HEK293 (cell line): ENCODE data around the gene SZT2.

ENCODE experiments used
- KLF9 ChIP-seq: fragments of 450-650 bp; formaldehyde crosslinking; IDR thresholded peaks from 2 replicates; pipeline ENCODE4 v1.5.1; 2016; ENCODE audit warnings: missing biosample characterization, missing genetic modification characterization, low read depth
- SP3 ChIP-seq: fragments of 450-650 bp; formaldehyde crosslinking; IDR thresholded peaks from 2 replicates; pipeline ENCODE4 v1.5.1; 2016; ENCODE audit warnings: missing biosample characterization, missing genetic modification characterization
- ZBTB7A ChIP-seq: fragments of 450-650 bp; formaldehyde crosslinking; IDR thresholded peaks from 2 replicates; pipeline ENCODE4 v1.5.1; 2016; ENCODE audit warnings: low read depth, missing biosample characterization, missing genetic modification characterization
- ZFHX2 ChIP-seq: fragments of 450-650 bp; formaldehyde crosslinking; conservative IDR thresholded peaks from 2 replicates; pipeline ENCODE4 v1.5.1; 2016; ENCODE audit warnings: missing biosample characterization, missing genetic modification characterization
- ZNF121 ChIP-seq: fragments of 450-650 bp; formaldehyde crosslinking; IDR thresholded peaks from 2 replicates; pipeline ENCODE4 v1.5.1; 2016; ENCODE audit warnings: missing biosample characterization, missing genetic modification characterization
- ZNF157 ChIP-seq: fragments of 450-650 bp; formaldehyde crosslinking; IDR thresholded peaks from 2 replicates; pipeline ENCODE4 v1.5.1; 2016; ENCODE audit warnings: missing biosample characterization, missing genetic modification characterization
- ZNF248 ChIP-seq: fragments of 450-650 bp; formaldehyde crosslinking; IDR thresholded peaks from 2 replicates; pipeline ENCODE4 v1.5.1; 2017; ENCODE audit warnings: missing biosample characterization, missing genetic modification characterization
- ZNF473 ChIP-seq: fragments of 450-650 bp; formaldehyde crosslinking; IDR thresholded peaks from 2 replicates; pipeline ENCODE4 v1.5.1; 2017; ENCODE audit warnings: missing biosample characterization, missing genetic modification characterization
- ZNF560 ChIP-seq: fragments of 450-650 bp; formaldehyde crosslinking; IDR thresholded peaks from 2 replicates; pipeline ENCODE4 v1.5.1; 2017; ENCODE audit warnings: missing biosample characterization, missing genetic modification characterization, borderline replicate concordance
- ZNF621 ChIP-seq: fragments of 450-650 bp; formaldehyde crosslinking; IDR thresholded peaks from 2 replicates; pipeline ENCODE4 v1.5.1; 2017; ENCODE audit warnings: missing biosample characterization, missing genetic modification characterization
- ZNF624 ChIP-seq: fragments of 450-650 bp; formaldehyde crosslinking; IDR thresholded peaks from 2 replicates; pipeline ENCODE4 v1.5.1; 2017; ENCODE audit warnings: missing biosample characterization, missing genetic modification characterization
- ZNF626 ChIP-seq: fragments of 450-650 bp; sonication (Bioruptor Pico); formaldehyde crosslinking; IDR thresholded peaks from 2 replicates; pipeline ENCODE4 v1.5.1; 2018; ENCODE audit warnings: missing biosample characterization, missing genetic modification characterization, inconsistent platforms
- ZNF670 ChIP-seq: fragments of 450-650 bp; formaldehyde crosslinking; IDR thresholded peaks from 2 replicates; pipeline ENCODE4 v1.5.1; 2016; ENCODE audit warnings: missing biosample characterization, missing genetic modification characterization, low read depth
- ZNF768 ChIP-seq: fragments of 450-650 bp; formaldehyde crosslinking; IDR thresholded peaks from 2 replicates; pipeline ENCODE4 v1.5.1; 2018; ENCODE audit warnings: missing biosample characterization, mild to moderate bottlenecking, missing genetic modification characterization
- ZNF843 ChIP-seq: fragments of 450-650 bp; formaldehyde crosslinking; IDR thresholded peaks from 2 replicates; pipeline ENCODE4 v1.5.1; 2016; ENCODE audit warnings: missing biosample characterization, missing genetic modification characterization
- TF ChIP-seq, protein P1 (sequence below): fragments of 450-650 bp; formaldehyde crosslinking; IDR thresholded peaks from 2 replicates; pipeline ENCODE4 v1.5.1; 2016; ENCODE audit warnings: missing biosample characterization, missing genetic modification characterization
- TF ChIP-seq, protein P2 (sequence below): fragments of 450-650 bp; formaldehyde crosslinking; IDR thresholded peaks from 2 replicates; pipeline ENCODE4 v1.5.1; 2016; ENCODE audit warnings: missing biosample characterization, missing genetic modification characterization
- TF ChIP-seq, protein P3 (sequence below): fragments of 450-650 bp; formaldehyde crosslinking; IDR thresholded peaks from 2 replicates; pipeline ENCODE4 v1.5.1; 2016; ENCODE audit warnings: missing biosample characterization, missing genetic modification characterization, borderline replicate concordance
- TF ChIP-seq, protein P4 (sequence below): fragments of 450-650 bp; formaldehyde crosslinking; IDR thresholded peaks from 2 replicates; pipeline ENCODE4 v1.5.1; 2017; ENCODE audit warnings: missing biosample characterization, missing genetic modification characterization
- TF ChIP-seq, protein P5 (sequence below): fragments of 450-650 bp; formaldehyde crosslinking; IDR thresholded peaks from 2 replicates; pipeline ENCODE4 v1.5.1; 2016; ENCODE audit warnings: missing biosample characterization, missing genetic modification characterization
- TF ChIP-seq, protein P6 (sequence below): fragments of 450-650 bp; formaldehyde crosslinking; IDR thresholded peaks from 2 replicates; pipeline ENCODE4 v1.5.1; 2016; ENCODE audit warnings: missing biosample characterization, missing genetic modification characterization, low read depth

Gene SZT2

DNA sequence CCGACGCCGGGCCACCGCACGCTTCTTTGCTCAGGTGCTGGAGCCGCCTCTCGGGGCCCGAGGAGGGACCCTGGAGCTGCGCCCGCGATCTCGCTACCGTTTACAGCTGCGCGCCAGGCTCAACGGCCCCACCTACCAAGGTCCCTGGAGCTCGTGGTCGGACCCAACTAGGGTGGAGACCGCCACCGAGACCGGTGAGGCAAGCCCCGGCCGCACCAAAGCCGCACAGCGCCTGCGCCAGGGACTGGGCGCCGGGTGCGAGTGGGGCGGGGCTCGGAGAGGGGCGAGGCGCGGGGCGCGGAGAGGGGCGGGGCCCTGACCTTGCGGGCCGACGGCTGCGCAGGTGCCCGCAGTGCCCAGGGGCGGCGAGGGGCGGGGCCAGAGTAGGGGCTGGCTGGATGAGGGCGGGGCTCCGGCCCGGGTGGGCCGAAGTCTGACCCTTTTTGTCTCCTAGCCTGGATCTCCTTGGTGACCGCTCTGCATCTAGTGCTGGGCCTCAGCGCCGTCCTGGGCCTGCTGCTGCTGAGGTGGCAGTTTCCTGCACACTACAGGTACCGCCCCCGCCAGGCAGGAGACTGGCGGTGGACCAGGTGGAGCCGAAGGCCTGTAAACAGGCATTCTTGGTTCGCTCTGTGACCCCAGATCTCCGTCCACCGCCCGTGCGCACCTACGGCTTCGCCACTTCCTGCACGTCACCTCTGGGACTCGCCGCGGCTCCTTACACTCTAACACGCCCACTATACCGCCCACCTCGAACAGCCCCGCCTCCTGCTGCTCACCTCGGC is 40.7 kb upstream of the SZT2 start (continued):
- TF ChIP-seq, protein P1, sequence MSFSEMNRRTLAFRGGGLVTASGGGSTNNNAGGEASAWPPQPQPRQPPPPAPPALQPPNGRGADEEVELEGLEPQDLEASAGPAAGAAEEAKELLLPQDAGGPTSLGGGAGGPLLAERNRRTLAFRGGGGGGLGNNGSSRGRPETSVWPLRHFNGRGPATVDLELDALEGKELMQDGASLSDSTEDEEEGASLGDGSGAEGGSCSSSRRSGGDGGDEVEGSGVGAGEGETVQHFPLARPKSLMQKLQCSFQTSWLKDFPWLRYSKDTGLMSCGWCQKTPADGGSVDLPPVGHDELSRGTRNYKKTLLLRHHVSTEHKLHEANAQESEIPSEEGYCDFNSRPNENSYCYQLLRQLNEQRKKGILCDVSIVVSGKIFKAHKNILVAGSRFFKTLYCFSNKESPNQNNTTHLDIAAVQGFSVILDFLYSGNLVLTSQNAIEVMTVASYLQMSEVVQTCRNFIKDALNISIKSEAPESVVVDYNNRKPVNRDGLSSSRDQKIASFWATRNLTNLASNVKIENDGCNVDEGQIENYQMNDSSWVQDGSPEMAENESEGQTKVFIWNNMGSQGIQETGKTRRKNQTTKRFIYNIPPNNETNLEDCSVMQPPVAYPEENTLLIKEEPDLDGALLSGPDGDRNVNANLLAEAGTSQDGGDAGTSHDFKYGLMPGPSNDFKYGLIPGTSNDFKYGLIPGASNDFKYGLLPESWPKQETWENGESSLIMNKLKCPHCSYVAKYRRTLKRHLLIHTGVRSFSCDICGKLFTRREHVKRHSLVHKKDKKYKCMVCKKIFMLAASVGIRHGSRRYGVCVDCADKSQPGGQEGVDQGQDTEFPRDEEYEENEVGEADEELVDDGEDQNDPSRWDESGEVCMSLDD, result no peak
- TF ChIP-seq ZNF560 (tag by site-specific recombination) (no peak), SP3 (tag by site-specific recombination) (peak; percentile 98), ZNF121 (tag by site-specific recombination) (peak; percentile 94), ZNF473 (tag by site-specific recombination) (no peak), ZNF670 (tag by site-specific recombination) (no peak), ZNF843 (peak; percentile 57; the same call in 1 of the 2 replicates), ZNF621 (tag by site-specific recombination) (no peak), ZBTB7A (tag by site-specific recombination) (no peak), ZNF626 (tag by site-specific recombination) (no peak), ZNF624 (tag by site-specific recombination) (no peak), KLF9 (peak; percentile 97), ZFHX2 (tag by site-specific recombination) (no peak; the same call in 1 of the 2 replicates), ZNF248 (tag by site-specific recombination) (no peak), ZNF768 (tag by site-specific recombination) (0 out of 2 replicates have a peak, but pooled peaks have one; percentile 42), ZNF157 (tag by site-specific recombination) (no peak)
- TF ChIP-seq, protein P2, sequence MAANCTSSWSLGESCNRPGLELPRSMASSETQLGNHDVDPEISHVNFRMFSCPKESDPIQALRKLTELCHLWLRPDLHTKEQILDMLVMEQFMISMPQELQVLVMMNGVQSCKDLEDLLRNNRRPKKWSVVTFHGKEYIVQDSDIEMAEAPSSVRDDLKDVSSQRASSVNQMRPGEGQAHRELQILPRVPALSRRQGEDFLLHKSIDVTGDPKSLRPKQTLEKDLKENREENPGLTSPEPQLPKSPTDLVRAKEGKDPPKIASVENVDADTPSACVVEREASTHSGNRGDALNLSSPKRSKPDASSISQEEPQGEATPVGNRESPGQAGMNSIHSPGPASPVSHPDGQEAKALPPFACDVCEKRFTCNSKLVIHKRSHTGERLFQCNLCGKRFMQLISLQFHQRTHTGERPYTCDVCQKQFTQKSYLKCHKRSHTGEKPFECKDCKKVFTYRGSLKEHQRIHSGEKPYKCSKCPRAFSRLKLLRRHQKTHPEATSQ, result peak; percentile 65; the same call in 1 of the 2 replicates
- TF ChIP-seq, protein P3, sequence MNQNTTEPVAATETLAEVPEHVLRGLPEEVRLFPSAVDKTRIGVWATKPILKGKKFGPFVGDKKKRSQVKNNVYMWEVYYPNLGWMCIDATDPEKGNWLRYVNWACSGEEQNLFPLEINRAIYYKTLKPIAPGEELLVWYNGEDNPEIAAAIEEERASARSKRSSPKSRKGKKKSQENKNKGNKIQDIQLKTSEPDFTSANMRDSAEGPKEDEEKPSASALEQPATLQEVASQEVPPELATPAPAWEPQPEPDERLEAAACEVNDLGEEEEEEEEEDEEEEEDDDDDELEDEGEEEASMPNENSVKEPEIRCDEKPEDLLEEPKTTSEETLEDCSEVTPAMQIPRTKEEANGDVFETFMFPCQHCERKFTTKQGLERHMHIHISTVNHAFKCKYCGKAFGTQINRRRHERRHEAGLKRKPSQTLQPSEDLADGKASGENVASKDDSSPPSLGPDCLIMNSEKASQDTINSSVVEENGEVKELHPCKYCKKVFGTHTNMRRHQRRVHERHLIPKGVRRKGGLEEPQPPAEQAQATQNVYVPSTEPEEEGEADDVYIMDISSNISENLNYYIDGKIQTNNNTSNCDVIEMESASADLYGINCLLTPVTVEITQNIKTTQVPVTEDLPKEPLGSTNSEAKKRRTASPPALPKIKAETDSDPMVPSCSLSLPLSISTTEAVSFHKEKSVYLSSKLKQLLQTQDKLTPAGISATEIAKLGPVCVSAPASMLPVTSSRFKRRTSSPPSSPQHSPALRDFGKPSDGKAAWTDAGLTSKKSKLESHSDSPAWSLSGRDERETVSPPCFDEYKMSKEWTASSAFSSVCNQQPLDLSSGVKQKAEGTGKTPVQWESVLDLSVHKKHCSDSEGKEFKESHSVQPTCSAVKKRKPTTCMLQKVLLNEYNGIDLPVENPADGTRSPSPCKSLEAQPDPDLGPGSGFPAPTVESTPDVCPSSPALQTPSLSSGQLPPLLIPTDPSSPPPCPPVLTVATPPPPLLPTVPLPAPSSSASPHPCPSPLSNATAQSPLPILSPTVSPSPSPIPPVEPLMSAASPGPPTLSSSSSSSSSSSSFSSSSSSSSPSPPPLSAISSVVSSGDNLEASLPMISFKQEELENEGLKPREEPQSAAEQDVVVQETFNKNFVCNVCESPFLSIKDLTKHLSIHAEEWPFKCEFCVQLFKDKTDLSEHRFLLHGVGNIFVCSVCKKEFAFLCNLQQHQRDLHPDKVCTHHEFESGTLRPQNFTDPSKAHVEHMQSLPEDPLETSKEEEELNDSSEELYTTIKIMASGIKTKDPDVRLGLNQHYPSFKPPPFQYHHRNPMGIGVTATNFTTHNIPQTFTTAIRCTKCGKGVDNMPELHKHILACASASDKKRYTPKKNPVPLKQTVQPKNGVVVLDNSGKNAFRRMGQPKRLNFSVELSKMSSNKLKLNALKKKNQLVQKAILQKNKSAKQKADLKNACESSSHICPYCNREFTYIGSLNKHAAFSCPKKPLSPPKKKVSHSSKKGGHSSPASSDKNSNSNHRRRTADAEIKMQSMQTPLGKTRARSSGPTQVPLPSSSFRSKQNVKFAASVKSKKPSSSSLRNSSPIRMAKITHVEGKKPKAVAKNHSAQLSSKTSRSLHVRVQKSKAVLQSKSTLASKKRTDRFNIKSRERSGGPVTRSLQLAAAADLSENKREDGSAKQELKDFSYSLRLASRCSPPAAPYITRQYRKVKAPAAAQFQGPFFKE (tag by site-specific recombination), result no peak
- TF ChIP-seq, protein P4, sequence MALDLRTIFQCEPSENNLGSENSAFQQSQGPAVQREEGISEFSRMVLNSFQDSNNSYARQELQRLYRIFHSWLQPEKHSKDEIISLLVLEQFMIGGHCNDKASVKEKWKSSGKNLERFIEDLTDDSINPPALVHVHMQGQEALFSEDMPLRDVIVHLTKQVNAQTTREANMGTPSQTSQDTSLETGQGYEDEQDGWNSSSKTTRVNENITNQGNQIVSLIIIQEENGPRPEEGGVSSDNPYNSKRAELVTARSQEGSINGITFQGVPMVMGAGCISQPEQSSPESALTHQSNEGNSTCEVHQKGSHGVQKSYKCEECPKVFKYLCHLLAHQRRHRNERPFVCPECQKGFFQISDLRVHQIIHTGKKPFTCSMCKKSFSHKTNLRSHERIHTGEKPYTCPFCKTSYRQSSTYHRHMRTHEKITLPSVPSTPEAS (tag by site-specific recombination), result no peak
- TF ChIP-seq, protein P5, sequence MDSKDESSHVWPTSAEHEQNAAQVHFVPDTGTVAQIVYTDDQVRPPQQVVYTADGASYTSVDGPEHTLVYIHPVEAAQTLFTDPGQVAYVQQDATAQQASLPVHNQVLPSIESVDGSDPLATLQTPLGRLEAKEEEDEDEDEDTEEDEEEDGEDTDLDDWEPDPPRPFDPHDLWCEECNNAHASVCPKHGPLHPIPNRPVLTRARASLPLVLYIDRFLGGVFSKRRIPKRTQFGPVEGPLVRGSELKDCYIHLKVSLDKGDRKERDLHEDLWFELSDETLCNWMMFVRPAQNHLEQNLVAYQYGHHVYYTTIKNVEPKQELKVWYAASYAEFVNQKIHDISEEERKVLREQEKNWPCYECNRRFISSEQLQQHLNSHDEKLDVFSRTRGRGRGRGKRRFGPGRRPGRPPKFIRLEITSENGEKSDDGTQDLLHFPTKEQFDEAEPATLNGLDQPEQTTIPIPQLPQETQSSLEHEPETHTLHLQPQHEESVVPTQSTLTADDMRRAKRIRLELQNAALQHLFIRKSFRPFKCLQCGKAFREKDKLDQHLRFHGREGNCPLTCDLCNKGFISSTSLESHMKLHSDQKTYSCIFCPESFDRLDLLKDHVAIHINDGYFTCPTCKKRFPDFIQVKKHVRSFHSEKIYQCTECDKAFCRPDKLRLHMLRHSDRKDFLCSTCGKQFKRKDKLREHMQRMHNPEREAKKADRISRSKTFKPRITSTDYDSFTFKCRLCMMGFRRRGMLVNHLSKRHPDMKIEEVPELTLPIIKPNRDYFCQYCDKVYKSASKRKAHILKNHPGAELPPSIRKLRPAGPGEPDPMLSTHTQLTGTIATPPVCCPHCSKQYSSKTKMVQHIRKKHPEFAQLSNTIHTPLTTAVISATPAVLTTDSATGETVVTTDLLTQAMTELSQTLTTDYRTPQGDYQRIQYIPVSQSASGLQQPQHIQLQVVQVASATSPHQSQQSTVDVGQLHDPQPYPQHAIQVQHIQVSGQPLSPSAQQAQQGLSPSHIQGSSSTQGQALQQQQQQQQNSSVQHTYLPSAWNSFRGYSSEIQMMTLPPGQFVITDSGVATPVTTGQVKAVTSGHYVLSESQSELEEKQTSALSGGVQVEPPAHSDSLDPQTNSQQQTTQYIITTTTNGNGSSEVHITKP (tag by site-specific recombination), result peak; percentile 67
- TF ChIP-seq, protein P6, sequence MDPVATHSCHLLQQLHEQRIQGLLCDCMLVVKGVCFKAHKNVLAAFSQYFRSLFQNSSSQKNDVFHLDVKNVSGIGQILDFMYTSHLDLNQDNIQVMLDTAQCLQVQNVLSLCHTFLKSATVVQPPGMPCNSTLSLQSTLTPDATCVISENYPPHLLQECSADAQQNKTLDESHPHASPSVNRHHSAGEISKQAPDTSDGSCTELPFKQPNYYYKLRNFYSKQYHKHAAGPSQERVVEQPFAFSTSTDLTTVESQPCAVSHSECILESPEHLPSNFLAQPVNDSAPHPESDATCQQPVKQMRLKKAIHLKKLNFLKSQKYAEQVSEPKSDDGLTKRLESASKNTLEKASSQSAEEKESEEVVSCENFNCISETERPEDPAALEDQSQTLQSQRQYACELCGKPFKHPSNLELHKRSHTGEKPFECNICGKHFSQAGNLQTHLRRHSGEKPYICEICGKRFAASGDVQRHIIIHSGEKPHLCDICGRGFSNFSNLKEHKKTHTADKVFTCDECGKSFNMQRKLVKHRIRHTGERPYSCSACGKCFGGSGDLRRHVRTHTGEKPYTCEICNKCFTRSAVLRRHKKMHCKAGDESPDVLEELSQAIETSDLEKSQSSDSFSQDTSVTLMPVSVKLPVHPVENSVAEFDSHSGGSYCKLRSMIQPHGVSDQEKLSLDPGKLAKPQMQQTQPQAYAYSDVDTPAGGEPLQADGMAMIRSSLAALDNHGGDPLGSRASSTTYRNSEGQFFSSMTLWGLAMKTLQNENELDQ (tag by site-specific recombination), result no peak
